Liver (tissue), 9 donors: Measurements from ENCODE around the gene NPIPB2. TPM values are rescaled to one million over a fixed set of nuclear protein-coding genes. Genes with fewer than 3 reads are reported as not detected.
"Not testable (repeated sequence)": the region's sequence is repeated elsewhere in the genome, so short reads cannot be mapped to it uniquely, and the experiment has no call there.

Source experiments
- DNase-seq: peaks from one replicate; pipeline ENCODE4 v3.0.0-alpha.2; 2017; ENCODE audit warnings: low spot score
- H3K27ac ChIP-seq, 2 donors: one replicate each; pipeline ENCODE4 v1.7.0; 2013; ENCODE audit warnings: inconsistent platforms in 2 of 2, low read length in 2 of 2, control low read depth in 1 of 2, low read depth in 1 of 2, mild to moderate bottlenecking in 1 of 2
- H3K27me3 ChIP-seq, 4 donors: one replicate each; pipeline versions ENCODE4 v1.6.1 to v1.7.0; 2013; ENCODE audit warnings: low read length in 3 of 4, inconsistent platforms in 1 of 4, mild to moderate bottlenecking in 1 of 4, moderate library complexity in 1 of 4; ENCODE audit not compliant: control insufficient read depth in 4 of 4, insufficient read depth in 4 of 4
- H3K36me3 ChIP-seq, 4 donors: one replicate each; pipeline versions ENCODE4 v1.6.1 to v1.7.0; 2013; ENCODE audit warnings: low read length in 3 of 4, mild to moderate bottlenecking in 3 of 4, low read depth in 1 of 4, moderate library complexity in 1 of 4; ENCODE audit not compliant: control insufficient read depth in 4 of 4, insufficient read depth in 3 of 4
- H3K4me1 ChIP-seq, 4 donors: one replicate each; pipeline versions ENCODE4 v1.6.1 to v1.7.0; 2013; ENCODE audit warnings: low read length in 3 of 4, mild to moderate bottlenecking in 3 of 4, moderate library complexity in 1 of 4; ENCODE audit not compliant: control insufficient read depth in 4 of 4, insufficient read depth in 4 of 4
- H3K4me3 ChIP-seq, 3 donors: one replicate each; pipeline versions ENCODE4 v1.6.1 to v1.7.0; 2013; ENCODE audit warnings: low read length in 3 of 3, control low read depth in 1 of 3, low read depth in 1 of 3, mild to moderate bottlenecking in 1 of 3
- H3K9ac ChIP-seq, 2 donors: one replicate each; pipeline ENCODE4 v1.7.0; 2013; ENCODE audit warnings: low read length in 2 of 2, mild to moderate bottlenecking in 2 of 2, moderate library complexity in 2 of 2, control low read depth in 1 of 2, low read depth in 1 of 2
- H3K9me3 ChIP-seq, 4 donors: one replicate each; pipeline versions ENCODE4 v1.6.1 to v1.7.0; 2013; ENCODE audit warnings: low read length in 3 of 4; ENCODE audit not compliant: control insufficient read depth in 4 of 4
- CTCF ChIP-seq: fragments of 150-350 bp; IDR thresholded peaks from 2 replicates; pipeline ENCODE4 v1.5.1; 2017; ENCODE audit warnings: improper control_type of control experiment, low read depth, low read length; ENCODE audit not compliant: missing input control
- EGR1 ChIP-seq, 2 donors: IDR thresholded peaks; 2 replicates each; pipeline ENCODE4 v1.6.1; 2016 to 2018; ENCODE audit warnings: antibody characterized with exemption in 2 of 2, low read depth in 2 of 2
- FOXA1 ChIP-seq: IDR thresholded peaks from 2 replicates; pipeline ENCODE4 v1.6.1; 2016; ENCODE audit warnings: antibody characterized with exemption
- GABPA ChIP-seq, 2 donors: IDR thresholded peaks in 1 of 2; conservative IDR thresholded peaks in 1 of 2; 2 replicates each; pipeline ENCODE4 v1.6.1; 2016; ENCODE audit warnings: antibody characterized with exemption in 2 of 2, mild to moderate bottlenecking in 1 of 2, moderate library complexity in 1 of 2
- HNF4A ChIP-seq, 2 donors: conservative IDR thresholded peaks; 2 replicates each; pipeline ENCODE4 v1.6.1; 2016; ENCODE audit warnings: antibody characterized with exemption in 2 of 2, mild to moderate bottlenecking in 2 of 2
- HNF4G ChIP-seq: IDR thresholded peaks from 2 replicates; pipeline ENCODE4 v1.6.1; 2016; ENCODE audit warnings: antibody characterized with exemption
- JUND ChIP-seq, 2 donors: IDR thresholded peaks; 2 replicates each; pipeline ENCODE4 v1.6.1; 2016; ENCODE audit warnings: antibody characterized with exemption in 2 of 2
- MAX ChIP-seq: IDR thresholded peaks from 2 replicates; pipeline ENCODE4 v1.6.1; 2016; ENCODE audit warnings: antibody characterized with exemption
- NR2F2 ChIP-seq: IDR thresholded peaks from 2 replicates; pipeline ENCODE4 v1.6.1; 2016; ENCODE audit warnings: antibody characterized with exemption
- RAD21 ChIP-seq, 2 donors: IDR thresholded peaks; 2 replicates each; pipeline ENCODE4 v1.6.1; 2016; ENCODE audit warnings: antibody characterized with exemption in 2 of 2, mild to moderate bottlenecking in 2 of 2
- SP1 ChIP-seq: IDR thresholded peaks from 2 replicates; pipeline ENCODE4 v1.6.1; 2018; ENCODE audit warnings: antibody characterized with exemption, mild to moderate bottlenecking
- TAF1 ChIP-seq: conservative IDR thresholded peaks from 2 replicates; pipeline ENCODE4 v1.6.1; 2016; ENCODE audit warnings: antibody characterized with exemption, mild to moderate bottlenecking
- WGBS: extraction: QIAGEN DNeasy Blood & Tissue Kit; methylation state at CpG from one replicate; pipeline ENCODE4 v1.1.7; 2013; 5-methylcytosine and 5-hydroxymethylcytosine counted together
- polyA plus RNA-seq, 2 donors: library from polyadenylated mRNA; stranded (reverse) in 1 of 2; unstranded in 1 of 2; fragments of 200-250 nt in 1 of 2; fragments of >200 nt in 1 of 2; fragmentation: Nextera tagmentation in 1 of 2; extraction: Ambion mirVana in 1 of 2; gene quantifications; one replicate each; pipeline versions ENCODE4 v1.2.1 to v1.2.3, GENCODE V29; 2013 to 2015
- total RNA-seq, 2 donors: library from RNA; depleted of rRNA; stranded (reverse); fragments of >200 nt; gene quantifications; one replicate each; pipeline ENCODE4 v1.2.3, GENCODE V29; 2014
- TF ChIP-seq, protein P1 (sequence below): IDR thresholded peaks from 2 replicates; pipeline ENCODE4 v1.6.1; 2016; ENCODE audit warnings: antibody characterized with exemption
- TF ChIP-seq, protein P2 (sequence below): IDR thresholded peaks from 2 replicates; pipeline ENCODE4 v1.6.1; 2016; ENCODE audit warnings: antibody characterized with exemption
- donor health status: healthy.
- donor health status: healthy.
- donor health status: healthy.
- donor health status: healthy.
- donor health status: healthy.

NPIPB2 gene
- total and polyA plus RNA-seq, 4 donors: 0.75 to 4.9 (median 3.3) TPM

DNA sequence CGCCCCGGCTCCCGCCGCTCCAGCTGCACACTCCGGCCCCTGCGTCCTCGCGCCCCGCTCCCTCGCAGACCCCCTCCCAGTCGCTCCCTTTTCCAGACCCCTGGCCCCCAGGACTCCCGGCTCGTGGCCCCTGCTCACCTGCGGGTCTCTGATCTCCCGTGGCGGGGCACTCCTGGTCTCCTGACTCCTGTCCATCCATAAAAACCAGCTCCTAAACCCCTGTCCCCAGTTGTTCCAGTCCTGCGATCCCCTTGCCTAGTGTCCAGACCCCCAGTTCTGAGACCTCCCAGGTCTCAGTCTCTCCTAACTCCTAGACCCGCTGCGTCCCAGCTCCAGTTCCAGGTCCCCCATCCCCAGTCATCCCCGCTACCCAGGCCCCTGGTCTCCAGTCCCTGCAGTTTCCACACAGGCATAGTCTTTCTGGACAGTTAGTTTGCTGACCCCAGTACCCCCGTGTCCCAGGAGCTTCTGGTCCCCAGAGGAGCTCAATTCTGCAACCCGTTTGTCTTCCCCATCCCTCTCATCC is 35.1 kb upstream of the NPIPB2 start:
- TF ChIP-seq TAF1 (no peak), SP1 (no peak), GABPA (IDR thresholded peaks at IDR 0.05 in 1 of 2, conservative IDR thresholded peaks at IDR 0.05 in 1 of 2) (no peak), EGR1 (IDR thresholded peaks at IDR 0.05; ENCODE audit: low read depth in 2 of 2) (no peak), HNF4A (conservative IDR thresholded peaks at IDR 0.05) (no peak), MAX (no peak)
- TF ChIP-seq, protein P1, sequence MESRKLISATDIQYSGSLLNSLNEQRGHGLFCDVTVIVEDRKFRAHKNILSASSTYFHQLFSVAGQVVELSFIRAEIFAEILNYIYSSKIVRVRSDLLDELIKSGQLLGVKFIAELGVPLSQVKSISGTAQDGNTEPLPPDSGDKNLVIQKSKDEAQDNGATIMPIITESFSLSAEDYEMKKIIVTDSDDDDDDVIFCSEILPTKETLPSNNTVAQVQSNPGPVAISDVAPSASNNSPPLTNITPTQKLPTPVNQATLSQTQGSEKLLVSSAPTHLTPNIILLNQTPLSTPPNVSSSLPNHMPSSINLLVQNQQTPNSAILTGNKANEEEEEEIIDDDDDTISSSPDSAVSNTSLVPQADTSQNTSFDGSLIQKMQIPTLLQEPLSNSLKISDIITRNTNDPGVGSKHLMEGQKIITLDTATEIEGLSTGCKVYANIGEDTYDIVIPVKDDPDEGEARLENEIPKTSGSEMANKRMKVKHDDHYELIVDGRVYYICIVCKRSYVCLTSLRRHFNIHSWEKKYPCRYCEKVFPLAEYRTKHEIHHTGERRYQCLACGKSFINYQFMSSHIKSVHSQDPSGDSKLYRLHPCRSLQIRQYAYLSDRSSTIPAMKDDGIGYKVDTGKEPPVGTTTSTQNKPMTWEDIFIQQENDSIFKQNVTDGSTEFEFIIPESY: no peak
- Histone ChIP-seq H3K4me1 (peaks cover 2 to 22% (median 19%) of the 10 kb centered on the region in 4 donors), H3K4me3 (peak overlapping the region; percentile 83 to 93 (median 89)), H3K36me3 (peaks cover 0 to 2% (median 0%) of the 10 kb centered on the region in 4 donors), H3K27me3 (no peaks in the 10 kb centered on the region), H3K9ac (peak overlapping the region; percentile 87 to 89), H3K27ac (peak overlapping the region; percentile 16 to 46), H3K9me3 (no peaks in the 10 kb centered on the region)
- DNase-seq: peak; percentile 43
- WGBS: under 1% methylated on average over 22 of the region's 22 CpGs

- no peak for TF ChIP-seq NR2F2
- TF ChIP-seq HNF4G: no peak
- no peak for TF ChIP-seq JUND (IDR thresholded peaks at IDR 0.05)
- Histone ChIP-seq H3K27ac (no peak overlapping the region), H3K4me1 (peaks cover 2 to 21% (median 18%) of the 10 kb centered on the region in 4 donors), H3K9me3 (no peaks in the 10 kb centered on the region), H3K36me3 (peaks cover 0 to 2% (median 0%) of the 10 kb centered on the region in 4 donors), H3K9ac (no peak overlapping the region), H3K4me3 (no peak overlapping the region), H3K27me3 (no peaks in the 10 kb centered on the region)
- 96% methylated on average over 5 of the region's 5 CpGs for WGBS
- DNase-seq: no peak
Measured at GRCh38 chr16:11973070-11973469, 31.2 kb upstream of the NPIPB2 start.

DNA sequence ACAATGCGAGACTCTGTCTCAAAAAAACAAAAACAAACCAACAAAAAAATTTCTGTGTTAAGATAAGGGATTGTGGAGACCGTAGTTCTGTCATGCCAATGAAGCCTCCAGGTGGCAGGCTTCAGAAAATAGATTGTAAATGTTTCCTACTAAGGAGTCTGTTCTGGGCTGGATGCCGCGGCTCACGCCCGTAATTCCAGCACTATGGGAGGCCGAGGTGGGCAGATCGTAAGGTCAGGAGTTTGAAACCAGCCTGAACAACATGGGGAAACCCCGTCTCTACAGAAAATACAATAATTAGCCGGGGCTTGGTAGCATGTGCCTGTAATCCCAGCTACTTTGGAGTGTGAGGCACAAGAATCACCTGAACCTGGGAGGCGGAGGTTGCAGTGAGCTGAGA is 30.3 kb upstream of the NPIPB2 start:
- H3K27me3 ChIP-seq: no peaks in the 10 kb centered on the region
- DNase-seq: no peak
- H3K9me3 ChIP-seq: no peaks in the 10 kb centered on the region
- H3K4me1 ChIP-seq: peaks cover 2 to 13% (median 10%) of the 10 kb centered on the region in 4 donors
- TF ChIP-seq JUND (IDR thresholded peaks at IDR 0.05) (no peak), CTCF (peak; percentile 13), FOXA1 (no peak), MAX (no peak), SP1 (no peak), RAD21 (IDR thresholded peaks at IDR 0.05) (peak; percentile 13 to 38)
- TF ChIP-seq, protein P2, sequence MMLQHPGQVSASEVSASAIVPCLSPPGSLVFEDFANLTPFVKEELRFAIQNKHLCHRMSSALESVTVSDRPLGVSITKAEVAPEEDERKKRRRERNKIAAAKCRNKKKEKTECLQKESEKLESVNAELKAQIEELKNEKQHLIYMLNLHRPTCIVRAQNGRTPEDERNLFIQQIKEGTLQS: no peak
- no peak overlapping the region for H3K27ac ChIP-seq
- no peak overlapping the region for H3K4me3 ChIP-seq
- peaks cover 0 to 2% (median 0%) of the 10 kb centered on the region in 4 donors for H3K36me3 ChIP-seq
- 87% methylated on average over 11 of the region's 11 CpGs for WGBS
- no peak overlapping the region for H3K9ac ChIP-seq

- not testable (repeated sequence) for H3K36me3 ChIP-seq, H3K9me3 ChIP-seq, H3K4me3 ChIP-seq, H3K9ac ChIP-seq, H3K27me3 ChIP-seq, H3K27ac ChIP-seq, H3K4me1 ChIP-seq, DNase-seq
- WGBS: 95% methylated on average over 5 of the region's 5 CpGs
Measured at GRCh38 chr16:11970292-11970691, 28.4 kb upstream of the NPIPB2 start.
